ENCODE measurements around the gene GGNBP2. TPM values are rescaled to one million over a fixed set of nuclear protein-coding genes. Genes with fewer than 3 reads are reported as not detected.

GGNBP2 gene
- total RNA-seq, 1 donor from 2014 or later = 71.2 TPM

DNA sequence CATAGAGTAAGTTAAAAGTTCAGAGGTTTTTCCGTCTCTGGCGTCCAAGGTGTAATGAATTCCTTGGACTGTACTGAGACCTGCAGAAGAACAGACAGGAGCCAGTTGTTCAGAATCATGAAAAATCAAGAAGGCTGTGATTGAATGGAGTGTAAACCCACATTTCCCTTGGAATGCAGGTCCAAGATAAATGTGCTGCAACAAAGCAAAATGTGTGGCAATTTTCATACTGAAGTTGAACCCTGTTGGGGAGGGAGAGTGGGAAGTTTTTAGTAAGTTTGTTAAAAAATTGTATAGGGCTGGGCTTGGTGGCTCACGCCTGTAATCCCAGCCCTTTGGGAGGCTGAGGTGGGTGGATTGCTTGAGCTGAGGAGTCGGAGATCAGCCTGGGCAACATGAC is 21.4 kb downstream of the GGNBP2 start:
- Mint-ChIP-seq H3K27ac (no peak overlapping the region), H3K9me3 (no peaks in the 10 kb centered on the region), H3K4me3 (no peak overlapping the region), H3K4me1 (no peaks in the 10 kb centered on the region), H3K27me3 (ENCODE audit: low read depth) (no peaks in the 10 kb centered on the region), H3K36me3 (peaks cover 37% of the 10 kb centered on the region)
- TF ChIP-seq, protein P1, sequence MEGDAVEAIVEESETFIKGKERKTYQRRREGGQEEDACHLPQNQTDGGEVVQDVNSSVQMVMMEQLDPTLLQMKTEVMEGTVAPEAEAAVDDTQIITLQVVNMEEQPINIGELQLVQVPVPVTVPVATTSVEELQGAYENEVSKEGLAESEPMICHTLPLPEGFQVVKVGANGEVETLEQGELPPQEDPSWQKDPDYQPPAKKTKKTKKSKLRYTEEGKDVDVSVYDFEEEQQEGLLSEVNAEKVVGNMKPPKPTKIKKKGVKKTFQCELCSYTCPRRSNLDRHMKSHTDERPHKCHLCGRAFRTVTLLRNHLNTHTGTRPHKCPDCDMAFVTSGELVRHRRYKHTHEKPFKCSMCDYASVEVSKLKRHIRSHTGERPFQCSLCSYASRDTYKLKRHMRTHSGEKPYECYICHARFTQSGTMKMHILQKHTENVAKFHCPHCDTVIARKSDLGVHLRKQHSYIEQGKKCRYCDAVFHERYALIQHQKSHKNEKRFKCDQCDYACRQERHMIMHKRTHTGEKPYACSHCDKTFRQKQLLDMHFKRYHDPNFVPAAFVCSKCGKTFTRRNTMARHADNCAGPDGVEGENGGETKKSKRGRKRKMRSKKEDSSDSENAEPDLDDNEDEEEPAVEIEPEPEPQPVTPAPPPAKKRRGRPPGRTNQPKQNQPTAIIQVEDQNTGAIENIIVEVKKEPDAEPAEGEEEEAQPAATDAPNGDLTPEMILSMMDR (IDR thresholded peaks at IDR 0.05; ENCODE audit: unreplicated experiment) = no peak
- DNase-seq (ENCODE audit: low spot score in 2 of 2, unreplicated experiment in 2 of 2) = no peak

DNA sequence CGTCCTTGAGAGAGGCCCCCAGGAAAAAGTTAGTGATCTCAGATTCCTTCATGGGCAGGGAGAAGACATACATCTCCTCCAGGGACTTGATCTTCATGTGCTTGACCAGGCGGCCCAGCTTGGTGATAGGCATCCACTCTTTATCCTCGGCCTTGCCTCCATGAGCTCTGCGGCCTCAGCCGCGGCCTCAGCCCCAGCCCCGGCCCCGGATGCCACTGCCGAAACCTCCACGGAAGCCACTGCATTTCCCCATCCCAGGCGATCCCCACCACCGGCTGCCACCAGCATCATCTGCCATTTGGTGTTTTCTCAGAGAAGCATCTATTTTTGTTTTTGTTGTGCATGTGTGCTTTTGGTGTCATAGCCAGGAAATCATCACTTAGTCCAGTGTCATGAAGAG is 30.3 kb downstream of the GGNBP2 start:
- Mint-ChIP-seq H3K9me3 (no peaks in the 10 kb centered on the region), H3K4me3 (no peak overlapping the region), H3K27ac (no peak overlapping the region), H3K36me3 (peaks cover 43% of the 10 kb centered on the region), H3K4me1 (no peaks in the 10 kb centered on the region), H3K27me3 (ENCODE audit: low read depth) (no peaks in the 10 kb centered on the region)
- no peak for DNase-seq (ENCODE audit: low spot score in 2 of 2, unreplicated experiment in 2 of 2)
- TF ChIP-seq, protein P1 (IDR thresholded peaks at IDR 0.05; ENCODE audit: unreplicated experiment) = no peak

DNA sequence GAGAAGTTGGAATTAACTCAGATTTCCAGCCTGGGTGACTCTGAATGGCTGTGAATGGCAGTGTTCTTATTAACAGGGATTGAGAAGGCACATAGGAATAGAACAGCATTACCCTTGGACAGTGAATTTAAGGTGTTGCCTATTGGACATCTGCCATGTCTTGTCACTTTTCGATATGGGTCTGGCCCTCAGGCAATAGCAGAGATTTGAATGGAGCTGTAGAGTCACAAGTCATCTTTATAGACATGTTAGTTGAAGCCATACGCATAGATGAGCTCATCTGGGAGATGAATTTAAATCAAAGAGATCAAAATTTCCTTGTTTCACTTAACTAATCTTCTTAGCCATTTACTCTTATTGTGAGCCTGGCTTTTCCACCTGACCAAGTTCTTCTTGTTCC is 32.1 kb downstream of the GGNBP2 start:
- Mint-ChIP-seq H3K36me3 (peaks cover 47% of the 10 kb centered on the region), H3K27ac (no peak overlapping the region), H3K4me1 (no peaks in the 10 kb centered on the region), H3K27me3 (ENCODE audit: low read depth) (no peaks in the 10 kb centered on the region), H3K4me3 (no peak overlapping the region), H3K9me3 (no peaks in the 10 kb centered on the region)
- TF ChIP-seq, protein P1 (IDR thresholded peaks at IDR 0.05; ENCODE audit: unreplicated experiment) = no peak
- no peak for DNase-seq (ENCODE audit: low spot score in 2 of 2, unreplicated experiment in 2 of 2)

DNA sequence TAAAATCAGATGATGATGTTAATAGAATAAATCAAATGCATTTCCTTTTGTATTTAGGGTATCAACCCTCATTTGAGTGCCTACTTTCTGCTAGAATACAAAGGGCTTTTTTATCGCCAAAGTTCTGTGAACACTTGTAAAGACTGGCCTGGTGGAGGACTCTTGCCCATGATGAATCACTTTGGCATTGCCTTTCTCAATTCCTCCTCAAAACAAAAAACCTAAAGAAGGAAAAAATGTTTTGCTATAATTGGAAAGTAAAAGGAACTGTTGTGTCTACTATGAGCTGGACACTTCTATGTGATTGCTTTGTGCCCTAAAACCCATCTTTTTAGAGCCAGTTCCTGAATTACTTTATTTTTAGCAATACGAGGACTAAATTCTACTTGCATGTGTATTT is 34.0 kb downstream of the GGNBP2 start:
- DNase-seq (ENCODE audit: low spot score in 2 of 2, unreplicated experiment in 2 of 2) = no peak
- no peak overlapping the region for H3K27ac Mint-ChIP-seq
- TF ChIP-seq, protein P1 (IDR thresholded peaks at IDR 0.05; ENCODE audit: unreplicated experiment) = no peak
- H3K4me3 Mint-ChIP-seq = no peak overlapping the region
- H3K27me3 Mint-ChIP-seq (ENCODE audit: low read depth) = no peaks in the 10 kb centered on the region
- peaks cover 36% of the 10 kb centered on the region for H3K36me3 Mint-ChIP-seq
- H3K9me3 Mint-ChIP-seq = no peaks in the 10 kb centered on the region
- no peaks in the 10 kb centered on the region for H3K4me1 Mint-ChIP-seq

DNA sequence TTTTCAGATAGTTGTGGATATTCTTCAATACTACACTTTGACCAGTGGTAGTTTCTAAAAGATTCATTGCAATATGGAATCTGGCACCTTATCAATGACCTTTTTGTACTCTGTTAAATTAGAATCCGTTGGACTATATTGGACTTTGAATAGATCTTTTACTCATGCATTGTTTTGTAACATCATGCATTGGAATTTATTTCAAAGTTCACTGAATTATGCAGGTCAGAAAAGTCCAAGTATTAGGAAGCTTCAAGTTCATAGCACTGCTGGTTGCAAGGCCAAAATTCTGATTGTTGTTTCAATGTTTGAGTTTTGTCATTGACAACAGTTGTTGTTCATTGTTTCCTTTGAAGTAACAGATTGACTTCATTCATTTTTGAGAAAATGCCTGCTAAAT is 39.1 kb downstream of the GGNBP2 start:
- H3K27ac Mint-ChIP-seq = no peak overlapping the region
- H3K4me3 Mint-ChIP-seq = no peak overlapping the region
- no peak for DNase-seq (ENCODE audit: low spot score in 2 of 2, unreplicated experiment in 2 of 2)
- H3K9me3 Mint-ChIP-seq = no peaks in the 10 kb centered on the region
- TF ChIP-seq, protein P1 (IDR thresholded peaks at IDR 0.05; ENCODE audit: unreplicated experiment) = no peak
- no peaks in the 10 kb centered on the region for H3K27me3 Mint-ChIP-seq (ENCODE audit: low read depth)
- H3K36me3 Mint-ChIP-seq = peaks cover 30% of the 10 kb centered on the region
- no peaks in the 10 kb centered on the region for H3K4me1 Mint-ChIP-seq

DNA sequence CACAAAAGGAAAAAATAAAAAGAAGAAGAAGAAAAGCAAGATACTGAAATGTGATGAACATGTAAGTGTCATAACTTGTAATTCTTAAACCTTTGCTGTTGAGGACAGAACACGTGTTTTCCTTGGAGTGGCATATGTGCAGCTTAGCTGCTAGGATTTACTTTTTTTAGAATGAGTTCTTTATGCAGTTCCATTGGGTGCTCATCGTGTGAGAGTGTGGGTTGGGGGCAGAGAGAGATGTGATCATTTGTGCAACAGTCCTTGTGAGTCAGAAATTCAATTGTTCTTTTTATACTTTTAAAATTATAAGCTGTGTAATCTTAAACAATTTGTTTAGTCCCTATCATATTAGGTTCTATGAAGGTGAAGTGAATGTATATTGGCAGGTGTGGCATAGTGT is 41.4 kb downstream of the GGNBP2 start:
- Mint-ChIP-seq H3K36me3 (peaks cover 19% of the 10 kb centered on the region), H3K9me3 (no peaks in the 10 kb centered on the region), H3K27me3 (ENCODE audit: low read depth) (no peaks in the 10 kb centered on the region), H3K4me3 (no peak overlapping the region), H3K27ac (no peak overlapping the region), H3K4me1 (no peaks in the 10 kb centered on the region)
- TF ChIP-seq, protein P1 (IDR thresholded peaks at IDR 0.05; ENCODE audit: unreplicated experiment) = no peak
- DNase-seq (ENCODE audit: low spot score in 2 of 2, unreplicated experiment in 2 of 2) = no peak
